A549 (cell line): Measurements from ENCODE around the gene MLXIP. TPM values are rescaled to one million over a fixed set of nuclear protein-coding genes. Genes with fewer than 3 reads are reported as not detected.

ENCODE experiments used
- ATAC-seq, 2 experiments: fragments of 200-7000 bp in 1 of 2; fragments of >200 bp in 1 of 2; cut with Nextera tagmentation in 1 of 2; cut with Tn5 transposase in 1 of 2; 3 replicates each; pipeline versions ENCODE4 v1.8.0 to v1.9.1; 2018 to 2020; ENCODE audit warnings: mild to moderate bottlenecking in 1 of 2, moderate library complexity in 1 of 2
- CTCF ChIA-PET: fragments of 300-600 bp; sonication (Branson Sonifier 250); formaldehyde crosslinking; extraction: SDS; loops from one replicate; lab custom pipeline; 2021; ENCODE audit warnings: antibody characterized with exemption, inconsistent platforms; lab: Yijun Ruan, JAX
- POLR2A ChIA-PET: fragments of 350-600 bp; formaldehyde crosslinking; extraction: SDS; loops from one replicate; lab custom pipeline; 2021; ENCODE audit warnings: antibody characterized with exemption, inconsistent platforms; lab: Yijun Ruan, JAX
- DNase-seq, 2 experiments: peaks; one replicate each; pipeline versions ENCODE4 v3.0.0 to v3.0.0-alpha.2; 2011 to 2016; ENCODE audit warnings: low read depth in 1 of 2, low spot score in 1 of 2
- FAIRE-seq: peaks from 2 replicates; lab custom pipeline; 2011; peaks lifted over from hg19 to GRCh38; lab: Jason Lieb, UNC
- H3K27ac ChIP-seq, 2 experiments: fragments of >200 bp; sonication (Bioruptor Twin); formaldehyde crosslinking; 3 replicates each; pipeline ENCODE4 v1.5.1; 2016 to 2017
- H3K4me1 ChIP-seq: fragments of >200 bp; sonication (Bioruptor Twin); formaldehyde crosslinking; 3 replicates; pipeline ENCODE4 v1.6.1; 2016
- H3K4me2 ChIP-seq: fragments of >200 bp; sonication (Bioruptor Twin); formaldehyde crosslinking; 3 replicates; pipeline ENCODE4 v1.6.1; 2016
- H3K4me3 ChIP-seq: fragments of >200 bp; sonication (Bioruptor Twin); formaldehyde crosslinking; 3 replicates; pipeline ENCODE4 v1.5.1; 2016
- H3K9me3 ChIP-seq: fragments of >200 bp; sonication (Bioruptor Twin); formaldehyde crosslinking; 3 replicates; pipeline ENCODE4 v1.6.1; 2016
- CBX2 ChIP-seq: fragments of 200-600 bp; sonication (generic); IDR thresholded peaks from 2 replicates; pipeline ENCODE4 v1.6.1; 2016; ENCODE audit warnings: low read depth, mild to moderate bottlenecking, borderline replicate concordance
- CEBPB ChIP-seq, 2 experiments: fragments of >200 bp in 1 of 2; sonication (Bioruptor Twin) in 1 of 2; formaldehyde crosslinking in 1 of 2; IDR thresholded peaks; 2 replicates each; pipeline ENCODE4 v1.6.1; 2012 to 2016
- CHD2 ChIP-seq: fragments of 150-350 bp; IDR thresholded peaks from 2 replicates; pipeline ENCODE4 v1.6.1; 2014; ENCODE audit warnings: low read length; ENCODE audit not compliant: partially characterized antibody
- FOSL2 ChIP-seq, 2 experiments: fragments of 450-650 bp in 1 of 2; fragments of >200 bp in 1 of 2; sonication (Bioruptor Twin) in 1 of 2; formaldehyde crosslinking; IDR thresholded peaks; 2 replicates each; pipeline versions ENCODE4 v1.5.0 to v1.6.1; 2016 to 2020; ENCODE audit warnings: mild to moderate bottlenecking in 1 of 2, moderate library complexity in 1 of 2
- NFE2L2 ChIP-seq: fragments of 150-350 bp; conservative IDR thresholded peaks from 2 replicates; pipeline ENCODE4 v1.6.1; 2014; ENCODE audit warnings: low read length
- NPAS2 ChIP-seq: fragments of 250-450 bp; sonication (Bioruptor Pico); IDR thresholded peaks from 2 replicates; pipeline ENCODE4 v1.8.0; 2022; ENCODE audit warnings: mild to moderate bottlenecking, moderate library complexity, borderline replicate concordance
- POLR2A ChIP-seq: IDR thresholded peaks from 2 replicates; pipeline ENCODE4 v1.6.1; 2012; ENCODE audit warnings: mild to moderate bottlenecking, low read length
- RCOR1 ChIP-seq: fragments of 150-350 bp; IDR thresholded peaks from 2 replicates; pipeline ENCODE4 v1.6.1; 2014; ENCODE audit warnings: antibody characterized with exemption, low read length, low read depth
- RFX5 ChIP-seq: fragments of 450-650 bp; IDR thresholded peaks from 2 replicates; pipeline ENCODE4 v1.7.1; 2014; ENCODE audit warnings: antibody characterized with exemption, mild to moderate bottlenecking, moderate library complexity
- TP53 ChIP-seq: fragments of 250-450 bp; sonication (Bioruptor Pico); IDR thresholded peaks from 2 replicates; pipeline ENCODE4 v1.5.0; 2021; ENCODE audit warnings: mild to moderate bottlenecking, moderate library complexity
- ZNF302 ChIP-seq: fragments of 250-450 bp; sonication (Bioruptor Pico); IDR thresholded peaks from 2 replicates; pipeline ENCODE4 v1.9.0; 2021; ENCODE audit warnings: inconsistent platforms, mild to moderate bottlenecking, moderate library complexity
- WGBS: methylation state at CpG from one replicate; pipeline ENCODE4 v1.1.6; 2017; ENCODE audit errors: missing lambda C conversion rate; 5-methylcytosine and 5-hydroxymethylcytosine counted together
- polyA plus RNA-seq, 4 experiments: library from polyadenylated mRNA; depleted of rRNA in 3 of 4; stranded (reverse); fragments of >200 nt; fragmentation: RNase III in 1 of 4; extraction: RNeasy Plus Mini Kit Qiagen cat#74134 plus additional on column Dnase treatment in 1 of 4; gene quantifications; 2 replicates in 3 of 4; 3 replicates in 1 of 4; pipeline ENCODE4 v1.2.3, GENCODE V29; 2011 to 2017
- TF ChIP-seq, protein P1 (sequence below): fragments of >200 bp; sonication (Bioruptor Twin); formaldehyde crosslinking; IDR thresholded peaks from 3 replicates; pipeline ENCODE4 v1.5.1; 2016
- TF ChIP-seq, protein P2 (sequence below): fragments of >200 bp; sonication (Bioruptor Twin); formaldehyde crosslinking; IDR thresholded peaks from 2 replicates; pipeline ENCODE4 v1.6.1; 2016
- TF ChIP-seq, protein P3 (sequence below): fragments of >200 bp; sonication (Bioruptor Twin); formaldehyde crosslinking; IDR thresholded peaks from 3 replicates; pipeline ENCODE4 v1.6.1; 2016
- TF ChIP-seq, protein P4 (sequence below): fragments of 450-650 bp; IDR thresholded peaks from 2 replicates; pipeline ENCODE4 v1.6.1; 2014; ENCODE audit warnings: antibody characterized with exemption
- TF ChIP-seq, protein P5 (sequence below): fragments of 200-600 bp; sonication (generic); IDR thresholded peaks from 2 replicates; pipeline ENCODE4 v1.6.1; 2016; ENCODE audit warnings: antibody characterized with exemption, mild to moderate bottlenecking, moderate library complexity
- TF ChIP-seq, protein P6 (sequence below): IDR thresholded peaks from 2 replicates; pipeline ENCODE4 v1.6.1; 2012; ENCODE audit warnings: low read depth, borderline replicate concordance

Gene MLXIP
- polyA plus RNA-seq, 2 of the 4 experiments (the other 2 are of a cell fraction), result 7.0 to 21.4 TPM

DNA sequence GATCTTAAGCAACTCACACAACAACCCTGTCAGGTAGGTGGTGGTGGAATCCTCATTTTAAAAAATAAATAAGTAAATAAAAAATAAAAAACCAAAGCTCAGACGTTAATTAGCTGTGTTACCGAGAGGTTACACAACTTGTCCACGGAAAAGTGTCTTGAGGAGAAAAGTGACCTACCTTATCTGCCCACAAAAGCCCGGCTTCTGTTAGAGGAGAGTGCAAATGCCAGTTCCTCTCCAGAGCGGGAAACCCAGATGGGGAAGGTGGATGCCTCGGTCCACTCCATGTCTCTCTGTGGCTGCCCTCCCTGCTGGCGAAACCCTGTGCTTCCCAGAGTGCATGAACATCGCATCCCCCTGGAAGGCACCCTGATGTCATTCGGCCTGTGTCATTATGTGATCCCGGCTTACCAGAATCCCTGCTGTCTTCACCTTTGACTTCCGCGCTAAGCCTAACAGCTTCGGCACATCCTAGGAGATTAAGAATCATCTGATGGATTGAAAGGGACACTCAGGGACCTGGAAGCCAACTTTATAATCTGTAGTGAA lies 6.4 kb downstream of the MLXIP start:
- WGBS, result 93% methylated on average over 13 of the region's 13 CpGs
- Histone ChIP-seq H3K4me3 (no peak overlapping the region), H3K9me3 (no peaks in the 10 kb centered on the region)
- TF ChIP-seq FOSL2 (IDR thresholded peaks at IDR 0.05) (no peak), FOSL2 (CRISPR knock-in tag; IDR thresholded peaks at IDR 0.05) (no peak)
- TF ChIP-seq, all 56 proteins: peak for 0
- FAIRE-seq (no peak), ATAC-seq (no peak), DNase-seq (no peak)
- H3K4me1 ChIP-seq, result peaks cover 54% of the 10 kb centered on the region
- no peak overlapping the region for H3K27ac ChIP-seq
- ChIA-PET POLR2A (no interaction called here), CTCF (interaction anchor here (0.6 to 2.6 kb wide), 5 partner anchors 12 to 42 kb away, joined by 3 to 11 read pairs (median 8); no protein-coding TSS in a partner anchor)
- no peak overlapping the region for H3K4me2 ChIP-seq

DNA sequence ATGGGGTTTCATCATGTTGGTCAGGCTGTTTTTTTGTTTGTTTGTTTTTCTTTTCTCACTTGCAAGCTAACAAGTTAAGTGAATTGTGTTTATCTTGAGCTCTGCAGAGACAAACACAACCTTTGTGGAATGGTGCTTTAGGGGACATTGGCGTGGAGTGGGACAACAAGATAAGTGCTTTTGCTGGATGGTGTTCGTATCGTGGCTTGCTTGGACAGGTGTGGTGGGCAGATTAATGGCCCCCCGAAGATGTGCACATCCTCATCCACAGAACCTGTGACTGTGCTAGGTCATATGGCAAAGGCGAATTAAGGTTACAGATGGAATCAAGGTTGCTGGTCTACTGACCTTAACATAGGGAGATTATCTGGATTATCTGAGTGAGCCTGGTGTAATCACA lies 7.0 kb downstream of the MLXIP start:
- no peak overlapping the region for H3K4me2 ChIP-seq
- no peak for ATAC-seq
- no peak overlapping the region for H3K4me3 ChIP-seq
- no peak overlapping the region for H3K27ac ChIP-seq
- peaks cover 54% of the 10 kb centered on the region for H3K4me1 ChIP-seq
- ChIA-PET CTCF (interaction anchor here (0.6 to 2.6 kb wide), 4 partner anchors 11 to 43 kb away, joined by 3 to 11 read pairs (median 8); no protein-coding TSS in a partner anchor), POLR2A (no interaction called here)
- 94% methylated on average over 5 of the region's 5 CpGs for WGBS
- no peak for FAIRE-seq
- no peak for DNase-seq
- TF ChIP-seq, protein P1, sequence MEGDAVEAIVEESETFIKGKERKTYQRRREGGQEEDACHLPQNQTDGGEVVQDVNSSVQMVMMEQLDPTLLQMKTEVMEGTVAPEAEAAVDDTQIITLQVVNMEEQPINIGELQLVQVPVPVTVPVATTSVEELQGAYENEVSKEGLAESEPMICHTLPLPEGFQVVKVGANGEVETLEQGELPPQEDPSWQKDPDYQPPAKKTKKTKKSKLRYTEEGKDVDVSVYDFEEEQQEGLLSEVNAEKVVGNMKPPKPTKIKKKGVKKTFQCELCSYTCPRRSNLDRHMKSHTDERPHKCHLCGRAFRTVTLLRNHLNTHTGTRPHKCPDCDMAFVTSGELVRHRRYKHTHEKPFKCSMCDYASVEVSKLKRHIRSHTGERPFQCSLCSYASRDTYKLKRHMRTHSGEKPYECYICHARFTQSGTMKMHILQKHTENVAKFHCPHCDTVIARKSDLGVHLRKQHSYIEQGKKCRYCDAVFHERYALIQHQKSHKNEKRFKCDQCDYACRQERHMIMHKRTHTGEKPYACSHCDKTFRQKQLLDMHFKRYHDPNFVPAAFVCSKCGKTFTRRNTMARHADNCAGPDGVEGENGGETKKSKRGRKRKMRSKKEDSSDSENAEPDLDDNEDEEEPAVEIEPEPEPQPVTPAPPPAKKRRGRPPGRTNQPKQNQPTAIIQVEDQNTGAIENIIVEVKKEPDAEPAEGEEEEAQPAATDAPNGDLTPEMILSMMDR, result no peak
- TF ChIP-seq CEBPB (IDR thresholded peaks at IDR 0.05) (no peak), POLR2A (no peak), CHD2 (no peak), NPAS2 (CRISPR knock-in tag) (no peak), RFX5 (no peak), ZNF302 (CRISPR knock-in tag) (no peak), NFE2L2 (no peak), TP53 (CRISPR knock-in tag) (no peak), CBX2 (no peak), RCOR1 (no peak)
- TF ChIP-seq, protein P2, sequence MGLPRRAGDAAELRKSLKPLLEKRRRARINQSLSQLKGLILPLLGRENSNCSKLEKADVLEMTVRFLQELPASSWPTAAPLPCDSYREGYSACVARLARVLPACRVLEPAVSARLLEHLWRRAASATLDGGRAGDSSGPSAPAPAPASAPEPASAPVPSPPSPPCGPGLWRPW, result no peak
- TF ChIP-seq, protein P3, sequence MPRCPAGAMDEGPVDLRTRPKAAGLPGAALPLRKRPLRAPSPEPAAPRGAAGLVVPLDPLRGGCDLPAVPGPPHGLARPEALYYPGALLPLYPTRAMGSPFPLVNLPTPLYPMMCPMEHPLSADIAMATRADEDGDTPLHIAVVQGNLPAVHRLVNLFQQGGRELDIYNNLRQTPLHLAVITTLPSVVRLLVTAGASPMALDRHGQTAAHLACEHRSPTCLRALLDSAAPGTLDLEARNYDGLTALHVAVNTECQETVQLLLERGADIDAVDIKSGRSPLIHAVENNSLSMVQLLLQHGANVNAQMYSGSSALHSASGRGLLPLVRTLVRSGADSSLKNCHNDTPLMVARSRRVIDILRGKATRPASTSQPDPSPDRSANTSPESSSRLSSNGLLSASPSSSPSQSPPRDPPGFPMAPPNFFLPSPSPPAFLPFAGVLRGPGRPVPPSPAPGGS, result no peak
- TF ChIP-seq, protein P4, sequence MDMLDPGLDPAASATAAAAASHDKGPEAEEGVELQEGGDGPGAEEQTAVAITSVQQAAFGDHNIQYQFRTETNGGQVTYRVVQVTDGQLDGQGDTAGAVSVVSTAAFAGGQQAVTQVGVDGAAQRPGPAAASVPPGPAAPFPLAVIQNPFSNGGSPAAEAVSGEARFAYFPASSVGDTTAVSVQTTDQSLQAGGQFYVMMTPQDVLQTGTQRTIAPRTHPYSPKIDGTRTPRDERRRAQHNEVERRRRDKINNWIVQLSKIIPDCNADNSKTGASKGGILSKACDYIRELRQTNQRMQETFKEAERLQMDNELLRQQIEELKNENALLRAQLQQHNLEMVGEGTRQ, result no peak
- TF ChIP-seq, protein P5, sequence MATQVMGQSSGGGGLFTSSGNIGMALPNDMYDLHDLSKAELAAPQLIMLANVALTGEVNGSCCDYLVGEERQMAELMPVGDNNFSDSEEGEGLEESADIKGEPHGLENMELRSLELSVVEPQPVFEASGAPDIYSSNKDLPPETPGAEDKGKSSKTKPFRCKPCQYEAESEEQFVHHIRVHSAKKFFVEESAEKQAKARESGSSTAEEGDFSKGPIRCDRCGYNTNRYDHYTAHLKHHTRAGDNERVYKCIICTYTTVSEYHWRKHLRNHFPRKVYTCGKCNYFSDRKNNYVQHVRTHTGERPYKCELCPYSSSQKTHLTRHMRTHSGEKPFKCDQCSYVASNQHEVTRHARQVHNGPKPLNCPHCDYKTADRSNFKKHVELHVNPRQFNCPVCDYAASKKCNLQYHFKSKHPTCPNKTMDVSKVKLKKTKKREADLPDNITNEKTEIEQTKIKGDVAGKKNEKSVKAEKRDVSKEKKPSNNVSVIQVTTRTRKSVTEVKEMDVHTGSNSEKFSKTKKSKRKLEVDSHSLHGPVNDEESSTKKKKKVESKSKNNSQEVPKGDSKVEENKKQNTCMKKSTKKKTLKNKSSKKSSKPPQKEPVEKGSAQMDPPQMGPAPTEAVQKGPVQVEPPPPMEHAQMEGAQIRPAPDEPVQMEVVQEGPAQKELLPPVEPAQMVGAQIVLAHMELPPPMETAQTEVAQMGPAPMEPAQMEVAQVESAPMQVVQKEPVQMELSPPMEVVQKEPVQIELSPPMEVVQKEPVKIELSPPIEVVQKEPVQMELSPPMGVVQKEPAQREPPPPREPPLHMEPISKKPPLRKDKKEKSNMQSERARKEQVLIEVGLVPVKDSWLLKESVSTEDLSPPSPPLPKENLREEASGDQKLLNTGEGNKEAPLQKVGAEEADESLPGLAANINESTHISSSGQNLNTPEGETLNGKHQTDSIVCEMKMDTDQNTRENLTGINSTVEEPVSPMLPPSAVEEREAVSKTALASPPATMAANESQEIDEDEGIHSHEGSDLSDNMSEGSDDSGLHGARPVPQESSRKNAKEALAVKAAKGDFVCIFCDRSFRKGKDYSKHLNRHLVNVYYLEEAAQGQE, result no peak
- TF ChIP-seq, protein P6, sequence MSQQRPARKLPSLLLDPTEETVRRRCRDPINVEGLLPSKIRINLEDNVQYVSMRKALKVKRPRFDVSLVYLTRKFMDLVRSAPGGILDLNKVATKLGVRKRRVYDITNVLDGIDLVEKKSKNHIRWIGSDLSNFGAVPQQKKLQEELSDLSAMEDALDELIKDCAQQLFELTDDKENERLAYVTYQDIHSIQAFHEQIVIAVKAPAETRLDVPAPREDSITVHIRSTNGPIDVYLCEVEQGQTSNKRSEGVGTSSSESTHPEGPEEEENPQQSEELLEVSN, result no peak
- H3K9me3 ChIP-seq, result no peaks in the 10 kb centered on the region
